GM13976 (cell line): ENCODE data around the gene ANKRD2.
"Not testable (repeated sequence)": the region's sequence is repeated elsewhere in the genome, so short reads cannot be mapped to it uniquely, and the experiment has no call there.

Experiments used
- DNase-seq: peaks from one replicate; pipeline ENCODE4 v3.0.0; 2012; ENCODE audit warnings: low spot score
- CTCF ChIP-seq: IDR thresholded peaks from 2 replicates; pipeline ENCODE4 v1.5.1; 2012; ENCODE audit warnings: borderline replicate concordance, mild to moderate bottlenecking; ENCODE audit not compliant: insufficient read depth; ENCODE audit errors: extremely low read depth, missing control alignments, control extremely low read depth
- in situ Hi-C: fragments of 300-500 bp; cut with MboI; formaldehyde crosslinking; loops from one replicate; pipeline ENCODE4 v1.12.0; 2022; ENCODE audit warnings: low sequenced_read_pairs, mixed read lengths, inconsistent platforms; ENCODE audit not compliant: unreplicated experiment

The ANKRD2 gene

GRCh38 chr10:97572214-97572989 lies at the start of gene ANKRD2:
Gene ANKRD2 (plus strand): TSS chr10:97572779. CDS start chr10:97572789, 10 bp downstream.
- DNase-seq: peak; percentile 88
- peak; percentile 66 for TF ChIP-seq CTCF
- in situ Hi-C loops: no loop called here

DNA sequence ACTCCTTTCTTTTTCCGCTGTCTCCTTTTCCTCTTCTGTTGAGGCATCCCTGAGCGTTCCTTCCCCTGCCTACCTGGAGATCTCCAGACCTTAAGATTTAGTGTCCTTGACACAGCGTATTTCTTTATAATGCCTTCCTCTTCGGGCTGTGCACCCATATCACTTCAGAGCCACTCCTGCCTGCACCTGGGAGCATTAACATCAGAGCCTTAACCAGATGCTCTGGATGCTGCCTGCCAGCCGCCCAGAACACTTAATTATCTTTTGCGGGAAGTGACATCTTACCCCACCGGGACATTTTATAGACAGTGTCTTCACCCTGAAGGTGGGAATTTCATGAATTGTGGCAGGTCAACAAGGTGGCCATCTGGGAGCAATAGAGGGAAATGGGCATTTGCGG lies 49.6 kb upstream of the ANKRD2 start:
- no peak for TF ChIP-seq CTCF
- in situ Hi-C loops: no loop called here
- no peak for DNase-seq

GRCh38 chr10:97525086-97525485 lies 47.5 kb upstream of the ANKRD2 start:
- no peak for TF ChIP-seq CTCF
- in situ Hi-C loops: no loop called here
- DNase-seq: no peak

DNA sequence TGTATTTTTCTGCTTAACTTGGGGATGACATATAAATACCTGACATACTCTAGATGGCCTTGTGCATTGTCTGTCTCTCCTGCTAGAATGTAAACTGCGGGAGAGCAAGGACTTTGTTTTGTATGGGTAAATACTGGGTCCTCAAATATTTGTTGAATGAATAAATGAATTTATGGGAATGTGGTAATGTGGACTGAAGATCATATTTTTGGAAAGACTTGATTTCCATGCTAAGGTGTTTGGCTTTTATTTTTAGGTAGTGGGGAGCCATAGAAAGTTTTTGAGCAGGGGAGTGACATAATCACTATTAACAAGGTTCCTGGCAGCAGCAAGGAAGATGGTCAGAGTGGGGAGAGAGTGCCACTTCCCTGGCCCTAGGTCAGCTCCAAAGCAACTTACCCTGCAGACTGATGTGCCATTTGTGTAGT lies 46.9 kb upstream of the ANKRD2 start:
- TF ChIP-seq CTCF: no peak
- in situ Hi-C loops: no loop called here
- DNase-seq: no peak

DNA sequence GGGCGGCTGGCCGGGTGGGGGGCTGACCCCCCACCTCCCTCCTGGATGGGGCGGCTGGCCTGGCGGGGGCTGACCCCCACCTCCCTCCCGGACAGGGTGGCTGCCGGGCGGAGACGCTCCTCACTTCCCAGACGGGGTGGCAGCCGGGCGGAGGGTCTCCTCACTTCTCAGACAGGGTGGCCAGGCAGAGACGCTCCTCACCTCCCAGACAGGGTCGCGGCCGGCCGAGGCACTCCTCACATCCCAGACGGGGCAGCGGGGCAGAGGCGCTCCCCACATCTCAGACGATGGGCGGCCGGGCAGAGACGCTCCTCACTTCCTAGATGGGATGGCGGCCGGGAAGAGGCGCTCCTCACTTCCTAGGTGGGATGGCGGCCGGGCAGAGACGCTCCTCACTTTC lies 43.7 kb upstream of the ANKRD2 start:
- in situ Hi-C loops, DNase-seq: not testable (repeated sequence)

DNA sequence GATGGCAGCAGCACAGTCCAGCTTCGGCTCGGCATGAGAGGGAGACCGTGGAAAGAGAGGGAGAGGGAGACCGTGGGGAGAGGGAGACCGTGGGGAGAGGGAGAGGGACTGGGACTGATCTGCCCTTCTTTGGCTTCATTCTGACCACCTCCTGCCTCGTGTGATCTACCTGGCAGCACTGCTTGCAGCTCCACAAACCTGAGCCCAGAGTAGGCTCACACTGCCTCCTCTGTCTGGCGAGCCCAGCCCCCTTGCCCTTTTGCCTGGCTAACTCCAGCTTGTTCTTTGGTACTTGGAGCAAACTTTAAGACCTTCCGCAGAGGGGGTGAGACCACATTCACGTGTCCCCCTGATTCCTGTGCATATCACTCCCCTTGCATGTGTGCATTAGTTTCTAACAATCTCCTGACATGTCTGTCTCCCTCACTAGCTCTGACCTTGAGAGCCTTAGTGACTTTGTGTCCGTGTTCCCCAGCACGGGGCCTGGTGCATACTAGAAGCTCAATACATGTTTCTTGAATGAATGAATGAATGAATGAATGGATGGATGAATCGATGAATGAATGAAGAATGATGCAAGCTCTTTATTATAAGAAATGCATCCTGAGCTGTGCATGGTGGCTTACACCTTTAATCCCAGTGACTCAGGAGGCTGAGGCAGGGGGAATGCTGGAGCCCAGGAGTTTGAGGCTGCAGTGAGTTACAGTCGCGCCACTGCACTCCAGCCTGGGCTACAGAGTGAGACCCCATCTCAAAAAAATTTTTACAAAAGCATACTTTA lies 42.7 kb upstream of the ANKRD2 start:
- TF ChIP-seq CTCF: no peak
- in situ Hi-C loops: no loop called here
- no peak for DNase-seq
